ENCODE results near the gene BPIFA1.
A peak's percentile ranks its signal among the peaks of the same experiment; 100 is the strongest.

BPIFA1 gene

DNA sequence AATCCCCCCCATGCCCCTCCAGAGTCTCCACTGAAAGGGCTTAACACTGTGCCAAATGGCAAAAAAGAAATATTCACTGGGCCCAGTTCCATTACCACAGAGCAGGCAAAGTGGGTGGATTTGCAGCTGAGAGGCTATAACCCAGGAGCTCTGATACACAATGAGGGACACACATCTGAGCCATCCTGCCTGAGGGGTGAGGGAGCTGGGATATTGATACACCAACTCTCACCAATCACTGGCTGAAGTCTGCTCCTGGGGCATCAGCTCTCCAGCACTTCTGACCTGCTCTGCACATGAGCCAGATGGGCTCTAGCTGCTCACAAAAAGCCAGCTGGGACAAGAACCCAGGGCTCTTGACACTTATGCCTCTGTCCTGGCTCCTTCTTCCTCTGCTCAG lies 52.1 kb downstream of the BPIFA1 start:
- TF ChIP-seq, protein P1, sequence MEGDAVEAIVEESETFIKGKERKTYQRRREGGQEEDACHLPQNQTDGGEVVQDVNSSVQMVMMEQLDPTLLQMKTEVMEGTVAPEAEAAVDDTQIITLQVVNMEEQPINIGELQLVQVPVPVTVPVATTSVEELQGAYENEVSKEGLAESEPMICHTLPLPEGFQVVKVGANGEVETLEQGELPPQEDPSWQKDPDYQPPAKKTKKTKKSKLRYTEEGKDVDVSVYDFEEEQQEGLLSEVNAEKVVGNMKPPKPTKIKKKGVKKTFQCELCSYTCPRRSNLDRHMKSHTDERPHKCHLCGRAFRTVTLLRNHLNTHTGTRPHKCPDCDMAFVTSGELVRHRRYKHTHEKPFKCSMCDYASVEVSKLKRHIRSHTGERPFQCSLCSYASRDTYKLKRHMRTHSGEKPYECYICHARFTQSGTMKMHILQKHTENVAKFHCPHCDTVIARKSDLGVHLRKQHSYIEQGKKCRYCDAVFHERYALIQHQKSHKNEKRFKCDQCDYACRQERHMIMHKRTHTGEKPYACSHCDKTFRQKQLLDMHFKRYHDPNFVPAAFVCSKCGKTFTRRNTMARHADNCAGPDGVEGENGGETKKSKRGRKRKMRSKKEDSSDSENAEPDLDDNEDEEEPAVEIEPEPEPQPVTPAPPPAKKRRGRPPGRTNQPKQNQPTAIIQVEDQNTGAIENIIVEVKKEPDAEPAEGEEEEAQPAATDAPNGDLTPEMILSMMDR (IDR thresholded peaks at IDR 0.05; ENCODE audit: low read depth, low read length) = no peak
- DNase-seq (ENCODE audit: extremely low read depth, low read depth) = no peak

DNA sequence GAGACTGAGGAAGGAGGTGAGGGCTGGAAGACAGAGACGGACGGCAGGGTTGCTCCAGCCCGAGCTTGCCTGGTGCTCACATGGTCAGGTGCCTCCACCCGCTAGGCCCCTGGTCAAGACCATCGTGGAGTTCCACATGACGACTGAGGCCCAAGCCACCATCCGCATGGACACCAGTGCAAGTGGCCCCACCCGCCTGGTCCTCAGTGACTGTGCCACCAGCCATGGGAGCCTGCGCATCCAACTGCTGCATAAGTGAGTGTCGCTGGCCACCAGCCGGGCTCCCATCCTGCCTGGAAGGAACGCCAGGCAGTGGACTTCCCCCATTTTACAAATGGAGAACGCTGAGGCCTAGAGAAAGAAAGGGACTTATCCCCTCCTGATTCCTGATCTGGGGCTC lies 55.1 kb downstream of the BPIFA1 start:
- DNase-seq (ENCODE audit: extremely low read depth, low read depth) = no peak
- TF ChIP-seq, protein P1 (IDR thresholded peaks at IDR 0.05; ENCODE audit: low read depth, low read length) = no peak

DNA sequence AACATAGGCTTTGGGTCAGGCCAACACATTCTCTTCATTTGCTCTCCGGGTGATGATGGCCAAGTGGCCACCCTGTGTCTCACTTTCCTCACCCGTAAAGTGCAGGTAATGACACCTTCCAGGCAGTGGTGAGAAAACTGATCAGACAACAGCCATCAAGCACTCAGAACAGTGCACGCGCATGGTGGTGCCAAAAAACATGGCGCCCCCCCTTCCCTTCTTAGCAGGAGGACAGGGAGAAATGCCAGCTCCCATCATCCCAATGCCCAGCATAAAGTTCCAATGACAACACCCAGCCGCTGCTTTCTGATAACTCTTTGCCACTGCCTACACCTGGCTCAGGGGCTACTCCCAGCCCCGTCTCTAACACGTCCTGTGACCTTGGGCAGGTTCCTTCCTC lies 55.6 kb downstream of the BPIFA1 start:
- DNase-seq (ENCODE audit: extremely low read depth, low read depth) = no peak

DNA sequence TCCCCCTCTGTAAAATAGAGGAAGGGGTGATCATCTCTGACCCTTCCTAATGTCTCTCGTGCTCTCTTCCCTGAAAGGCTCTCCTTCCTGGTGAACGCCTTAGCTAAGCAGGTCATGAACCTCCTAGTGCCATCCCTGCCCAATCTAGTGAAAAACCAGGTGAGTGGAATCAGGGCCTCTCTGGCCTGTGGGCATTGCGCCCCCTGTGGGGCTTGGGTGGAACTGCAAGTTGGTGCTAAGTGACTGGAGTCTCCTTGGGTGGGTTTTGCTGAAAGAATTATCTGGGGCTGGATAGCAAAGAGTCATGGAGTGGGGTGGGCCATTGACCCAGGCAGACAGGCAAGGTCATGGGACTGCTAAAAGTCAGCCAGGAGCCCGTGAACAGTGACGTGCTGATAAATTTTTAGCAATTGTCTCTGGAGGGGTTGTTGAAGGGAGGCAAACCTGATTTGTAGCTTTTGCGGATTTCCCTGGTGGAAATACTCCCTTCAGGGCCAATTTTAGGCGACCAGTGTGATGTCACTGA lies 56.1 kb downstream of the BPIFA1 start:
- TF ChIP-seq, protein P1 (IDR thresholded peaks at IDR 0.05; ENCODE audit: low read depth, low read length) = peak; percentile 92

More for the DNA sequence above, 55.6 kb downstream of the BPIFA1 start:
- TF ChIP-seq, protein P1 (IDR thresholded peaks at IDR 0.05; ENCODE audit: low read depth, low read length) = no peak

More for the DNA sequence above, 56.1 kb downstream of the BPIFA1 start:
- no peak for DNase-seq (ENCODE audit: extremely low read depth, low read depth)
